WTC11 (cell line): ENCODE measurements around the gene USP49. TPM values are rescaled to one million over a fixed set of nuclear protein-coding genes. Genes with fewer than 3 reads are reported as not detected.

Source experiments
- ATAC-seq: fragments of 200-7000 bp; cut with Tn5 transposase; 2 replicates; pipeline ENCODE4 v1.10.0; 2021; ENCODE audit warnings: mild to moderate bottlenecking, moderate library complexity
- CTCF ChIA-PET: fragments of 300-600 bp; sonication (Branson Sonifier 250); formaldehyde crosslinking; loops from one replicate; lab custom pipeline; 2021; ENCODE audit warnings: antibody characterized with exemption; lab: Charles Lee
- POLR2A ChIA-PET: fragments of 350-600 bp; sonication (Branson Sonifier 250); formaldehyde crosslinking; loops from one replicate; lab custom pipeline; 2021; ENCODE audit warnings: antibody characterized with exemption; lab: Charles Lee
- DNase-seq: peaks from one replicate; pipeline ENCODE4 v3.0.0; 2021; ENCODE audit warnings: low spot score
- H3K27ac Mint-ChIP-seq: 2 replicates; pipeline ENCODE4 v1.8.0; 2021; ENCODE audit warnings: mixed read lengths
- H3K27me3 Mint-ChIP-seq: 2 replicates; pipeline ENCODE4 v1.8.0; 2021; ENCODE audit warnings: low read depth, mild to moderate bottlenecking, moderate library complexity, mixed read lengths
- H3K36me3 Mint-ChIP-seq: 2 replicates; pipeline ENCODE4 v1.8.0; 2021; ENCODE audit warnings: mixed read lengths
- H3K4me1 Mint-ChIP-seq: 2 replicates; pipeline ENCODE4 v1.8.0; 2022; ENCODE audit warnings: mixed read lengths
- H3K4me3 Mint-ChIP-seq: 2 replicates; pipeline ENCODE4 v1.8.0; 2021; ENCODE audit warnings: mild to moderate bottlenecking, moderate library complexity, mixed read lengths
- H3K9me3 Mint-ChIP-seq: 2 replicates; pipeline ENCODE4 v1.8.0; 2021; ENCODE audit warnings: mixed read lengths
- AFF4 ChIP-seq: sonication (generic); formaldehyde crosslinking; IDR thresholded peaks from 2 replicates; pipeline ENCODE4 v1.8.1; 2023; ENCODE audit warnings: mild to moderate bottlenecking, missing genetic modification reagents, borderline replicate concordance
- AR ChIP-seq: fragments of 250-450 bp; sonication (Bioruptor Pico); IDR thresholded peaks from 2 replicates; pipeline ENCODE4 v1.9.0; 2021; ENCODE audit warnings: mild to moderate bottlenecking
- CREB1 ChIP-seq: sonication (generic); formaldehyde crosslinking; IDR thresholded peaks from 2 replicates; pipeline ENCODE4 v1.8.0; 2023; ENCODE audit warnings: mild to moderate bottlenecking, missing genetic modification reagents
- E2F4 ChIP-seq: sonication (generic); formaldehyde crosslinking; IDR thresholded peaks from 2 replicates; pipeline ENCODE4 v1.8.1; 2022; ENCODE audit warnings: low read depth, mild to moderate bottlenecking, moderate library complexity, missing genetic modification reagents, borderline replicate concordance
- E2F5 ChIP-seq: sonication (generic); formaldehyde crosslinking; IDR thresholded peaks from 2 replicates; pipeline ENCODE4 v1.8.1; 2022; ENCODE audit warnings: mild to moderate bottlenecking, moderate library complexity, missing genetic modification reagents
- ERG ChIP-seq: fragments of 250-450 bp; sonication (Bioruptor Pico); IDR thresholded peaks from 2 replicates; pipeline ENCODE4 v1.8.0; 2021; ENCODE audit warnings: mild to moderate bottlenecking
- FOXP4 ChIP-seq: sonication (generic); formaldehyde crosslinking; IDR thresholded peaks from 2 replicates; pipeline ENCODE4 v1.8.0; 2022; ENCODE audit warnings: mild to moderate bottlenecking, missing genetic modification reagents
- HMGXB4 ChIP-seq: sonication (generic); formaldehyde crosslinking; IDR thresholded peaks from 2 replicates; pipeline ENCODE4 v1.8.1; 2023; ENCODE audit warnings: mild to moderate bottlenecking, moderate library complexity, missing genetic modification reagents
- MLX ChIP-seq: sonication (generic); formaldehyde crosslinking; IDR thresholded peaks from 2 replicates; pipeline ENCODE4 v1.8.1; 2023; ENCODE audit warnings: mild to moderate bottlenecking, missing genetic modification reagents, moderate library complexity
- RORB ChIP-seq: fragments of 250-450 bp; sonication (Bioruptor Pico); IDR thresholded peaks from 2 replicates; pipeline ENCODE4 v1.9.0; 2021; ENCODE audit warnings: mild to moderate bottlenecking
- ZMAT4 ChIP-seq: fragments of 250-450 bp; sonication (Bioruptor Pico); IDR thresholded peaks from 2 replicates; pipeline ENCODE4 v1.9.0; 2021; ENCODE audit warnings: mild to moderate bottlenecking
- ZNF219 ChIP-seq: sonication (generic); formaldehyde crosslinking; IDR thresholded peaks from 2 replicates; pipeline ENCODE4 v1.8.0; 2023; ENCODE audit warnings: missing genetic modification reagents, mild to moderate bottlenecking, borderline replicate concordance
- ZNF317 ChIP-seq: sonication (generic); formaldehyde crosslinking; IDR thresholded peaks from 2 replicates; pipeline ENCODE4 v1.8.1; 2023; ENCODE audit warnings: low read depth, mild to moderate bottlenecking, moderate library complexity, missing genetic modification reagents, borderline replicate concordance
- ZNF512 ChIP-seq: sonication (generic); formaldehyde crosslinking; IDR thresholded peaks from 2 replicates; pipeline ENCODE4 v1.8.1; 2022; ENCODE audit warnings: missing genetic modification reagents, borderline replicate concordance
- ZSCAN18 ChIP-seq: fragments of 250-450 bp; sonication (Bioruptor Pico); IDR thresholded peaks from 2 replicates; pipeline ENCODE4 v2.1.2; 2022; ENCODE audit warnings: mild to moderate bottlenecking, moderate library complexity
- total RNA-seq: library from RNA; stranded (reverse); gene quantifications from 3 replicates; pipeline ENCODE4 v1.2.3, GENCODE V29; 2021

USP49 gene
- total RNA-seq, 1 experiment from 2014 or later = 18.4 TPM

- TF ChIP-seq ERG (CRISPR knock-in tag) = no peak
- no peak for TF ChIP-seq ZNF317 (CRISPR knock-in tag)
- TF ChIP-seq AFF4 = no peak
- TF ChIP-seq E2F4 (CRISPR knock-in tag) = no peak
- no peak for TF ChIP-seq HMGXB4 (CRISPR knock-in tag)
- no peak for TF ChIP-seq MLX
- TF ChIP-seq RORB (CRISPR knock-in tag) = no peak
- TF ChIP-seq ZNF219 (CRISPR knock-in tag) = no peak
- no peak for TF ChIP-seq ZMAT4 (CRISPR knock-in tag)
- no peak for TF ChIP-seq E2F5 (CRISPR knock-in tag)
Measured at GRCh38 chr6:41887331-41887751, 7.8 kb downstream of the USP49 start (continued).

- POLR2A ChIA-PET = no interaction called here
- H3K4me1 Mint-ChIP-seq = peaks cover 14% of the 10 kb centered on the region
- no peak overlapping the region for H3K27ac Mint-ChIP-seq
- H3K4me3 Mint-ChIP-seq = no peak overlapping the region
- H3K36me3 Mint-ChIP-seq = no peaks in the 10 kb centered on the region
- CTCF ChIA-PET = no interaction called here
- DNase-seq (no peak), ATAC-seq (no peak)
- H3K9me3 Mint-ChIP-seq = no peaks in the 10 kb centered on the region
- H3K27me3 Mint-ChIP-seq = no peaks in the 10 kb centered on the region
- no peak for TF ChIP-seq FOXP4 (CRISPR knock-in tag)
- no peak for TF ChIP-seq RORB (CRISPR knock-in tag)
- no peak for TF ChIP-seq AR (CRISPR knock-in tag)
- no peak for TF ChIP-seq ZNF512 (CRISPR knock-in tag)
- TF ChIP-seq ZSCAN18 (CRISPR knock-in tag) = no peak
- no peak for TF ChIP-seq CREB1 (CRISPR knock-in tag)
Measured at GRCh38 chr6:41885930-41886329, 9.2 kb downstream of the USP49 start.
